ENCODE data around the gene TRIP12.

Gene TRIP12

DNA sequence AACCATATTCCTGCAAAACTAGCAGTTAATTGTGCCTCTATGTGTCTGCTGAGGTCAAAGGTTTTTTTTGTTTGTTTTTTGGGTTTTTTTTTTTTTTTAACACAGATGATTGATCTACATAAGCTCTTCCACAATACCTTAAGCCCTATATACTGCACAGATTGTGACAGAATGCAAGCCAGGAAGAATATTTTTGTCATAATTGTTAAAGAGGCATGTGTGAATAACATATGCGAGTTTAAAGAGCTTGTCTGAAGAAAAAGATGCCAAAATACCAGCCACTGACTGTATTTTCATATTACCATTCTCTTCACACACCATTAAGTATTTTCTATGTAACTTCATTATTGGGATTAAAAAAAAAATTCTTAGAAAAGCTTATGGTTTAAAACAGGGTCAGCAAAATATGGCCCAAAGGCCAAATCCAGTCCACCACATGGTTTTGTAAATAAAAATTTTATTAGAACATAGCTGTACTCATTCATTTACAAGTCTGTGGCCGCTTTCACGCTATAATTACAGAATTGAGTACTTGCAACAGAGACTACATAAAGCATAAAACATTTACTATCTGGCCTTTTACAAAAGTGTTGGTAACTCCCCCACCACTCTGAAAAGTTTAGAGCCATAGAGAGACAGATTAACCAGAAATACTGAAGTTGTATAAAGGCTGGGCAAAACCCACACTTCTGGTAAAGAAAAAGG is 89.9 kb downstream of the TRIP12 start:
- CTCF ChIA-PET = interaction anchor here (0.6 kb wide), 1 partner anchor 79 kb away, joined by 6 read pairs; no protein-coding TSS in a partner anchor
- POLR2A ChIA-PET = no interaction called here
- no peak for DNase-seq (ENCODE audit: extremely low spot score)
- TF ChIP-seq SP1 (IDR thresholded peaks at IDR 0.05) = no peak
- TF ChIP-seq ELF4 (IDR thresholded peaks at IDR 0.05) = no peak
- no peak for TF ChIP-seq SUZ12 (IDR thresholded peaks at IDR 0.05)
- TF ChIP-seq ARNT (IDR thresholded peaks at IDR 0.05) = no peak
- TF ChIP-seq HDGF (IDR thresholded peaks at IDR 0.05; ENCODE audit: borderline replicate concordance) = no peak
- TF ChIP-seq L3MBTL2 (conservative IDR thresholded peaks at IDR 0.05) = no peak
- no peak for TF ChIP-seq NFRKB (IDR thresholded peaks at IDR 0.05)
- no peak for TF ChIP-seq FOXK2 (IDR thresholded peaks at IDR 0.05)
- TF ChIP-seq TARDBP (IDR thresholded peaks at IDR 0.05) = no peak
- no peak for TF ChIP-seq BHLHE40 (IDR thresholded peaks at IDR 0.05; ENCODE audit: borderline replicate concordance)
- no peak for TF ChIP-seq ZNF384 (IDR thresholded peaks at IDR 0.05)
- no peak for TF ChIP-seq LEF1 (IDR thresholded peaks at IDR 0.05; ENCODE audit: borderline replicate concordance)

DNA sequence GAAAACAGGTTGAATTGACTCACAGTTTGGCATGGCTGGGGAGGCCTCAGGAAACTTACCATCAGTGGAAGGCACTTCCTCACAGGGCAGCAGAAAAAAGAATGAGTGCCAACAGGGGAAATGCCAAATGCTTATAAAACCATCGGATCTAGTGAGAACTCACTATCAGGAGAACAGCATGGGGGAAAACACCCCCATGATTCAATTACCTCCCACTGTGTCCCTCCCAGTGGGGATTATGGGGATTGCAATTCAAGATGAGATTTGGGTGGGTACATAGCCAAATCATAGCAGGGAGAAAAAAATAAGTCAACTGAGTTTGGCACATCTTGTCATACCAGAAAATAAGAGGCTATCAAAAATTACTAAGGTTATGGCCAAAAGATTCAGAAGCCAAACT is 96.3 kb downstream of the TRIP12 start:
- no peak for DNase-seq (ENCODE audit: extremely low spot score)
- TF ChIP-seq SP1 (IDR thresholded peaks at IDR 0.05) (no peak), ARNT (IDR thresholded peaks at IDR 0.05) (no peak), FOXA1 (IDR thresholded peaks at IDR 0.05) (no peak), BHLHE40 (IDR thresholded peaks at IDR 0.05; ENCODE audit: borderline replicate concordance) (no peak), CTBP1 (IDR thresholded peaks at IDR 0.05; ENCODE audit: borderline replicate concordance) (no peak), ELF4 (IDR thresholded peaks at IDR 0.05) (no peak), HDGF (IDR thresholded peaks at IDR 0.05; ENCODE audit: borderline replicate concordance) (no peak), PKNOX1 (IDR thresholded peaks at IDR 0.05) (no peak)
- POLR2A ChIA-PET = no interaction called here
- CTCF ChIA-PET = no interaction called here

DNA sequence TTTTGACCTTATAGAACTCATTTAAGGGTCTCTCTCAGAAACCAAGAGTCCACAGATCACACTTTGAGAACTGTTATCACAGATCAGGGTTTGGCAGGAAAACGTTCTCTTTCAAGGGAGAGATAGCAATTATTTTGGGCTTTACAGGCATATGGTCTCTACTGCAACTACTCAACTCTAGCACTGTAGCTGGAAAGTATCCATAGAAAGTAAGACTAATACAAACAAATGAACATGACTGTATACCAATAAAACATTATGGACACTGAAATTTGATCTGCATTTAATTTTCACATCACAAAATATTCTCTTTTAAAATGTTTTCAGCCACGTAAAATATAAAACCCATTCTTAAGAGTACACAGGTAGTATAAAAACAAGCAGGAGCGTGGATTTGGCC is 100.5 kb downstream of the TRIP12 start:
- TF ChIP-seq ARNT (IDR thresholded peaks at IDR 0.05) (no peak), FOXK2 (IDR thresholded peaks at IDR 0.05) (no peak), FOXM1 (IDR thresholded peaks at IDR 0.05; ENCODE audit: borderline replicate concordance) (no peak), CTBP1 (IDR thresholded peaks at IDR 0.05; ENCODE audit: borderline replicate concordance) (no peak), FOXA1 (IDR thresholded peaks at IDR 0.05) (no peak), NFRKB (IDR thresholded peaks at IDR 0.05) (no peak), ZNF384 (IDR thresholded peaks at IDR 0.05) (no peak)
- ChIA-PET POLR2A (no interaction called here), CTCF (no interaction called here)
- DNase-seq (ENCODE audit: extremely low spot score) = no peak

DNA sequence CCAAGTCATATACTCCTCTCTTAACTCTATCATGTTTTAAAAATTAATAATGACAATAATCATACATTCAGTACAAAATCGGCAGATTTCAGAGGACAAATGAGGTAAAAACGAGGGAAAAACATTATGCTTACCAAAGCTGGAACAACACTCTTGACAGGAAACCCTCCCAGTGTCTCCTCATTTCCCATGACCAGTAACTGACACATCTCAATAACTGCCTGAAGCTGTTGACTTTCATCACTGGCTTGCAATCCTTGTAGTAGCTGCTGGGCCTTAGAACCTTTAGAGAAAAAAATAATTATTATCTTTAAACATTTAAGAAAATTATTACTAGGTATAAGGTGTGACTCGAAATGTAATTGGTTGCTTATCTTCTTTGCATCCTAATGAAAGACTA is 103.6 kb downstream of the TRIP12 start:
- ChIA-PET CTCF (interaction anchor here (1.0 kb wide), 1 partner anchor 17 kb away, joined by 3 read pairs; no protein-coding TSS in a partner anchor), POLR2A (no interaction called here)
- no peak for DNase-seq (ENCODE audit: extremely low spot score)
- TF ChIP-seq PKNOX1 (IDR thresholded peaks at IDR 0.05) (no peak), LEF1 (IDR thresholded peaks at IDR 0.05; ENCODE audit: borderline replicate concordance) (no peak), ELF4 (IDR thresholded peaks at IDR 0.05) (no peak), CTBP1 (IDR thresholded peaks at IDR 0.05; ENCODE audit: borderline replicate concordance) (no peak), BHLHE40 (IDR thresholded peaks at IDR 0.05; ENCODE audit: borderline replicate concordance) (no peak), ZNF384 (IDR thresholded peaks at IDR 0.05) (no peak), ARNT (IDR thresholded peaks at IDR 0.05) (no peak)

DNA sequence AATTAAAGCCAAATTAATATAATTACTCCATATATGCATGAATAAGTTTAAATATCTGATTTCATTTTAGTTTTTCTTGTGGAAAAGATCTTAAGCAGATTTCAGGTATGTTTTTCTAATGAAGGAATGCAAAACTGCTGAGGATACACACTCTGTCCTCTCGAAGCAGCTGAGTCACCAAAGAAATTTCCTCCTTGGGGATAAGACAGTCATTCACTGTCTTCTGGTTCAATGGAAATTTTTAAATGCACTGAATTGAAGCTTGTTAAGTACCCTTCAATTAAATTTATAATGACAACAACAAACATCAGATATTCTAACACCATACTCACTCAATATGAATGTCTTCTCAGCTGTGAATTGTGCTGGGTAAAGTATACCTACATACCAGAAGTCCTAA is 106.0 kb downstream of the TRIP12 start:
- TF ChIP-seq BHLHE40 (IDR thresholded peaks at IDR 0.05; ENCODE audit: borderline replicate concordance) = no peak
- CTCF ChIA-PET = interaction anchor here (0.6 to 1.0 kb wide), 2 partner anchors 14 to 35 kb away, joined by 3 read pairs; no protein-coding TSS in a partner anchor
- DNase-seq (ENCODE audit: extremely low spot score) = no peak
- POLR2A ChIA-PET = no interaction called here

- CTCF ChIA-PET = interaction anchor here (0.6 to 1.0 kb wide), 2 partner anchors 14 to 35 kb away, joined by 3 read pairs; no protein-coding TSS in a partner anchor
- POLR2A ChIA-PET = no interaction called here
Observed at GRCh38 chr2:229815342-229815741, 106.5 kb downstream of the TRIP12 start.

More at GRCh38 chr2:229815342-229815741, 106.5 kb downstream of the TRIP12 start:
- TF ChIP-seq FOXA1 (IDR thresholded peaks at IDR 0.05) (no peak), TARDBP (IDR thresholded peaks at IDR 0.05) (no peak), PKNOX1 (IDR thresholded peaks at IDR 0.05) (no peak), ZNF384 (IDR thresholded peaks at IDR 0.05) (no peak), SP1 (IDR thresholded peaks at IDR 0.05) (no peak), ELF4 (IDR thresholded peaks at IDR 0.05) (no peak), ARNT (IDR thresholded peaks at IDR 0.05) (no peak), L3MBTL2 (conservative IDR thresholded peaks at IDR 0.05) (no peak), FOXK2 (IDR thresholded peaks at IDR 0.05) (no peak), SUZ12 (IDR thresholded peaks at IDR 0.05) (no peak), HDGF (IDR thresholded peaks at IDR 0.05; ENCODE audit: borderline replicate concordance) (no peak), BHLHE40 (IDR thresholded peaks at IDR 0.05; ENCODE audit: borderline replicate concordance) (no peak), FOXM1 (IDR thresholded peaks at IDR 0.05; ENCODE audit: borderline replicate concordance) (no peak), LEF1 (IDR thresholded peaks at IDR 0.05; ENCODE audit: borderline replicate concordance) (no peak), CTBP1 (IDR thresholded peaks at IDR 0.05; ENCODE audit: borderline replicate concordance) (no peak), NFRKB (IDR thresholded peaks at IDR 0.05) (no peak)
- DNase-seq (ENCODE audit: extremely low spot score) = no peak

Measured in HEK293T (cell line).